Adipocyte (in vitro differentiated cells): ENCODE measurements around the gene BIRC6.
A peak's percentile ranks its signal among the peaks of the same experiment; 100 is the strongest.

Source experiments
- DNase-seq: peaks from one replicate; pipeline ENCODE4 v3.0.0-alpha.2; 2015; ENCODE audit warnings: low read depth
- H3K27me3 ChIP-seq: replicated peaks from 2 replicates; pipeline ENCODE4 v1.7.0; 2013; ENCODE audit warnings: mild to moderate bottlenecking, low read length, moderate library complexity; ENCODE audit not compliant: control insufficient read depth, insufficient read depth
- H3K36me3 ChIP-seq: 2 replicates; pipeline ENCODE4 v1.7.0; 2013; ENCODE audit warnings: low read length, mild to moderate bottlenecking, moderate library complexity; ENCODE audit not compliant: control insufficient read depth, insufficient read depth, severe bottlenecking
- H3K4me1 ChIP-seq: 2 replicates; pipeline ENCODE4 v1.7.0; 2013; ENCODE audit warnings: mild to moderate bottlenecking, low read length, moderate library complexity; ENCODE audit not compliant: control insufficient read depth, insufficient read depth
- H3K4me3 ChIP-seq: 2 replicates; pipeline ENCODE4 v1.7.0; 2013; ENCODE audit warnings: mild to moderate bottlenecking, low read length, moderate library complexity
- H3K9ac ChIP-seq: 2 replicates; pipeline ENCODE4 v1.7.0; 2013; ENCODE audit warnings: mild to moderate bottlenecking, low read length, moderate library complexity
- H3K9me3 ChIP-seq: 2 replicates; pipeline ENCODE4 v1.7.0; 2013; ENCODE audit warnings: mild to moderate bottlenecking, low read length, moderate library complexity; ENCODE audit not compliant: control insufficient read depth

BIRC6 gene

GRCh38 chr2:32375228-32375892, 18.5 kb downstream of the BIRC6 start:
- H3K9me3 ChIP-seq, result no peaks in the 10 kb centered on the region
- H3K4me1 ChIP-seq, result peaks cover 11% of the 10 kb centered on the region
- H3K27me3 ChIP-seq, result no peaks in the 10 kb centered on the region
- no peak for DNase-seq
- no peaks in the 10 kb centered on the region for H3K36me3 ChIP-seq
- no peak overlapping the region for H3K9ac ChIP-seq
- no peak overlapping the region for H3K4me3 ChIP-seq

GRCh38 chr2:32376756-32377155, 19.9 kb downstream of the BIRC6 start:
- no peak overlapping the region for H3K9ac ChIP-seq
- no peaks in the 10 kb centered on the region for H3K9me3 ChIP-seq
- H3K36me3 ChIP-seq, result no peaks in the 10 kb centered on the region
- H3K27me3 ChIP-seq, result no peaks in the 10 kb centered on the region
- no peak for DNase-seq
- H3K4me3 ChIP-seq, result no peak overlapping the region
- H3K4me1 ChIP-seq, result peaks cover 13% of the 10 kb centered on the region

- Histone ChIP-seq H3K27me3 (no peaks in the 10 kb centered on the region), H3K4me3 (no peak overlapping the region), H3K9me3 (no peaks in the 10 kb centered on the region), H3K36me3 (peaks cover 7% of the 10 kb centered on the region), H3K9ac (no peak overlapping the region), H3K4me1 (peaks cover 13% of the 10 kb centered on the region)
- no peak for DNase-seq
These were observed 21.1 kb downstream of the BIRC6 start for GRCh38 chr2:32377928-32378327.

GRCh38 chr2:32379352-32379751, 22.5 kb downstream of the BIRC6 start:
- Histone ChIP-seq H3K36me3 (peaks cover 20% of the 10 kb centered on the region), H3K4me3 (no peak overlapping the region), H3K27me3 (no peaks in the 10 kb centered on the region), H3K9ac (no peak overlapping the region), H3K9me3 (no peaks in the 10 kb centered on the region), H3K4me1 (peaks cover 13% of the 10 kb centered on the region)
- DNase-seq, result no peak

- peaks cover 3% of the 10 kb centered on the region for H3K4me1 ChIP-seq
These were observed 27.0 kb downstream of the BIRC6 start for GRCh38 chr2:32383858-32384257.

GRCh38 chr2:32384529-32384928, 27.7 kb downstream of the BIRC6 start:
- no peak for DNase-seq
- Histone ChIP-seq H3K27me3 (no peaks in the 10 kb centered on the region), H3K36me3 (peaks cover 66% of the 10 kb centered on the region), H3K9ac (no peak overlapping the region), H3K4me3 (no peak overlapping the region), H3K4me1 (peaks cover 3% of the 10 kb centered on the region), H3K9me3 (no peaks in the 10 kb centered on the region)

More at GRCh38 chr2:32383858-32384257, 27.0 kb downstream of the BIRC6 start:
- no peak for DNase-seq
- H3K27me3 ChIP-seq, result no peaks in the 10 kb centered on the region
- peaks cover 60% of the 10 kb centered on the region for H3K36me3 ChIP-seq
- H3K9me3 ChIP-seq, result no peaks in the 10 kb centered on the region
- H3K9ac ChIP-seq, result no peak overlapping the region
- H3K4me3 ChIP-seq, result no peak overlapping the region

GRCh38 chr2:32386739-32387138, 29.9 kb downstream of the BIRC6 start:
- H3K4me1 ChIP-seq, result no peaks in the 10 kb centered on the region
- H3K36me3 ChIP-seq, result peaks cover 77% of the 10 kb centered on the region
- no peak overlapping the region for H3K9ac ChIP-seq
- no peak overlapping the region for H3K4me3 ChIP-seq
- H3K27me3 ChIP-seq, result no peaks in the 10 kb centered on the region
- DNase-seq, result peak; percentile 36
- no peaks in the 10 kb centered on the region for H3K9me3 ChIP-seq

- no peak overlapping the region for H3K4me3 ChIP-seq
- no peak for DNase-seq
- no peaks in the 10 kb centered on the region for H3K9me3 ChIP-seq
- peaks cover 47% of the 10 kb centered on the region for H3K36me3 ChIP-seq
- H3K9ac ChIP-seq, result no peak overlapping the region
- H3K4me1 ChIP-seq, result peaks cover 12% of the 10 kb centered on the region
- H3K27me3 ChIP-seq, result no peaks in the 10 kb centered on the region
These were observed 42.4 kb downstream of the BIRC6 start for GRCh38 chr2:32399221-32399620.

- H3K27me3 ChIP-seq, result no peaks in the 10 kb centered on the region
- H3K9ac ChIP-seq, result no peak overlapping the region
- H3K4me3 ChIP-seq, result no peak overlapping the region
- no peak for DNase-seq
- H3K36me3 ChIP-seq, result peaks cover 52% of the 10 kb centered on the region
- no peaks in the 10 kb centered on the region for H3K9me3 ChIP-seq
- H3K4me1 ChIP-seq, result peaks cover 12% of the 10 kb centered on the region
These were observed 45.3 kb downstream of the BIRC6 start for GRCh38 chr2:32402091-32402490.

- H3K4me3 ChIP-seq, result no peak overlapping the region
- H3K4me1 ChIP-seq, result peaks cover 12% of the 10 kb centered on the region
- H3K9me3 ChIP-seq, result no peaks in the 10 kb centered on the region
- H3K9ac ChIP-seq, result no peak overlapping the region
- H3K27me3 ChIP-seq, result no peaks in the 10 kb centered on the region
- peaks cover 52% of the 10 kb centered on the region for H3K36me3 ChIP-seq
- no peak for DNase-seq
These were observed 47.0 kb downstream of the BIRC6 start for GRCh38 chr2:32403782-32404181.

- Histone ChIP-seq H3K4me1 (peaks cover 12% of the 10 kb centered on the region), H3K36me3 (peaks cover 52% of the 10 kb centered on the region)
- DNase-seq, result no peak
These were observed 47.9 kb downstream of the BIRC6 start for GRCh38 chr2:32404691-32405090.

GRCh38 chr2:32416519-32416918, 59.7 kb downstream of the BIRC6 start:
- H3K4me3 ChIP-seq, result no peak overlapping the region
- peaks cover 13% of the 10 kb centered on the region for H3K4me1 ChIP-seq
- H3K9ac ChIP-seq, result no peak overlapping the region
- no peaks in the 10 kb centered on the region for H3K27me3 ChIP-seq
- no peak for DNase-seq
- H3K9me3 ChIP-seq, result no peaks in the 10 kb centered on the region
- peaks cover 44% of the 10 kb centered on the region for H3K36me3 ChIP-seq

More at GRCh38 chr2:32404691-32405090, 47.9 kb downstream of the BIRC6 start:
- no peak overlapping the region for H3K9ac ChIP-seq
- no peak overlapping the region for H3K4me3 ChIP-seq
- H3K27me3 ChIP-seq, result no peaks in the 10 kb centered on the region
- no peaks in the 10 kb centered on the region for H3K9me3 ChIP-seq
